Calu3 (cell line): ENCODE data around the gene PLB1. TPM values are rescaled to one million over a fixed set of nuclear protein-coding genes. Genes with fewer than 3 reads are reported as not detected.

Source experiments
- BruUV-seq: library from RNA; stranded (reverse); fragments of 400-500 nt; replicated peaks from 2 replicates; lab custom pipeline; 2021; lab: Mats Ljungman, UMichigan
- CTCF ChIA-PET: fragments of 300-600 bp; sonication (Branson Sonifier 250); formaldehyde crosslinking; loops from one replicate; lab custom pipeline; 2022; ENCODE audit warnings: antibody characterized with exemption; lab: Charles Lee
- DNase-seq: peaks from one replicate; pipeline ENCODE4 v3.0.0; 2022
- H3K27ac Mint-ChIP-seq: one replicate; pipeline ENCODE4 v1.8.0; 2022; ENCODE audit warnings: mixed read lengths; ENCODE audit not compliant: unreplicated experiment
- H3K27me3 Mint-ChIP-seq: one replicate; pipeline ENCODE4 v1.8.0; 2022; ENCODE audit warnings: mixed read lengths; ENCODE audit not compliant: unreplicated experiment
- H3K36me3 Mint-ChIP-seq: one replicate; pipeline ENCODE4 v1.8.0; 2022; ENCODE audit warnings: mild to moderate bottlenecking, moderate library complexity, mixed read lengths; ENCODE audit not compliant: insufficient read depth, unreplicated experiment
- H3K4me1 Mint-ChIP-seq: one replicate; pipeline ENCODE4 v1.8.0; 2022; ENCODE audit warnings: mild to moderate bottlenecking, low read depth, mixed read lengths; ENCODE audit not compliant: unreplicated experiment
- H3K4me3 Mint-ChIP-seq: one replicate; pipeline ENCODE4 v1.8.0; 2022; ENCODE audit warnings: mild to moderate bottlenecking, low read depth, moderate library complexity, mixed read lengths; ENCODE audit not compliant: unreplicated experiment
- H3K9me3 Mint-ChIP-seq: one replicate; pipeline ENCODE4 v1.8.0; 2022; ENCODE audit warnings: low read depth, mixed read lengths; ENCODE audit not compliant: unreplicated experiment
- CTCF ChIP-seq: fragments of 200-600 bp; IDR thresholded peaks from one replicate; pipeline ENCODE4 v1.8.0; 2022; ENCODE audit warnings: antibody characterized with exemption; ENCODE audit not compliant: unreplicated experiment
- intact Hi-C: fragments of 100-400 bp; cut with micrococcal nuclease; formaldehyde crosslinking; loops from one replicate; pipeline ENCODE4 v1.10.0; 2022; ENCODE audit not compliant: unreplicated experiment
- total RNA-seq: library from RNA; stranded (reverse); gene quantifications from 2 replicates; pipeline ENCODE4 v1.2.3, GENCODE V29; 2022

PLB1 gene
- total RNA-seq, 1 experiment from 2014 or later = 1.6 TPM

- H3K27ac Mint-ChIP-seq = no peak overlapping the region
- H3K36me3 Mint-ChIP-seq = no peaks in the 10 kb centered on the region
- H3K4me3 Mint-ChIP-seq = no peak overlapping the region
Observed at GRCh38 chr2:28681158-28681571, 185.3 kb downstream of the PLB1 start.

GRCh38 chr2:28681606-28682005, 185.7 kb downstream of the PLB1 start:
- H3K4me3 Mint-ChIP-seq = no peak overlapping the region
- intact Hi-C loops = no loop called here
- DNase-seq = no peak
- peaks cover 30% of the 10 kb centered on the region for H3K4me1 Mint-ChIP-seq
- no peaks in the 10 kb centered on the region for H3K9me3 Mint-ChIP-seq
- CTCF ChIA-PET = interaction anchor here (1.3 kb wide), 1 partner anchor 115 kb away, joined by 3 read pairs; no protein-coding TSS in a partner anchor
- H3K27me3 Mint-ChIP-seq = no peaks in the 10 kb centered on the region
- no TSS peak for BruUV-seq
- H3K27ac Mint-ChIP-seq = no peak overlapping the region
- TF ChIP-seq CTCF = no peak
- H3K36me3 Mint-ChIP-seq = no peaks in the 10 kb centered on the region

More at GRCh38 chr2:28681158-28681571, 185.3 kb downstream of the PLB1 start:
- Mint-ChIP-seq H3K9me3 (no peaks in the 10 kb centered on the region), H3K27me3 (no peaks in the 10 kb centered on the region), H3K4me1 (peaks cover 30% of the 10 kb centered on the region)
- intact Hi-C loops = no loop called here
- DNase-seq = peak; percentile 26
- BruUV-seq = no TSS peak
- CTCF ChIA-PET = no interaction called here
- no peak for TF ChIP-seq CTCF

- Mint-ChIP-seq H3K9me3 (no peaks in the 10 kb centered on the region), H3K27me3 (no peaks in the 10 kb centered on the region), H3K36me3 (peaks cover 5% of the 10 kb centered on the region), H3K4me3 (no peak overlapping the region), H3K27ac (no peak overlapping the region), H3K4me1 (peaks cover 30% of the 10 kb centered on the region)
- intact Hi-C loops = no loop called here
- BruUV-seq = no TSS peak
- TF ChIP-seq CTCF = no peak
- CTCF ChIA-PET = interaction anchor here (1.3 kb wide), 1 partner anchor 116 kb away, joined by 3 read pairs; no protein-coding TSS in a partner anchor
- DNase-seq = peak; percentile 41
Observed at GRCh38 chr2:28683100-28683706, 187.3 kb downstream of the PLB1 start.

GRCh38 chr2:28684142-28684858, 188.4 kb downstream of the PLB1 start:
- Mint-ChIP-seq H3K4me1 (peaks cover 27% of the 10 kb centered on the region), H3K36me3 (peaks cover 5% of the 10 kb centered on the region), H3K27me3 (no peaks in the 10 kb centered on the region), H3K4me3 (no peak overlapping the region), H3K27ac (no peak overlapping the region), H3K9me3 (no peaks in the 10 kb centered on the region)
- no peak for DNase-seq
- TF ChIP-seq CTCF = no peak
- BruUV-seq = no TSS peak
- intact Hi-C loops = no loop called here
- CTCF ChIA-PET = no interaction called here
